B cell (primary cell): ENCODE data around the gene SLC35B2. TPM values are rescaled to one million over a fixed set of nuclear protein-coding genes. Genes with fewer than 3 reads are reported as not detected.

Experiments used
- ATAC-seq: fragments of 200-7000 bp; cut with Tn5 transposase; one replicate; pipeline ENCODE4 v1.10.0; 2021; ENCODE audit warnings: low read depth, mild to moderate bottlenecking, moderate number of reproducible peaks, moderate library complexity
- CTCF ChIA-PET: fragments of 350-600 bp; sonication (Branson Sonifier 250); formaldehyde crosslinking; loops from one replicate; lab custom pipeline; 2021; ENCODE audit warnings: antibody characterized with exemption, inconsistent platforms; lab: Charles Lee
- POLR2A ChIA-PET: fragments of 350-600 bp; sonication (Branson Sonifier 250); formaldehyde crosslinking; loops from one replicate; lab custom pipeline; 2021; ENCODE audit warnings: antibody characterized with exemption; lab: Charles Lee
- DNase-seq: peaks from one replicate; pipeline ENCODE4 v3.0.0; 2013
- H2AFZ ChIP-seq: 2 replicates; pipeline ENCODE4 v1.6.1; 2012; ENCODE audit warnings: mild to moderate bottlenecking, low read depth, low read length; ENCODE audit not compliant: insufficient read depth, poor library complexity, severe bottlenecking
- H3K27ac ChIP-seq, 2 donors: 1 replicate in 1 of 2; 2 replicates in 1 of 2; pipeline ENCODE4 v1.5.1; 2012 to 2013; ENCODE audit warnings: low read length in 2 of 2, mild to moderate bottlenecking in 2 of 2, moderate library complexity in 1 of 2
- H3K27me3 ChIP-seq, 4 experiments: fragments of 200-600 bp in 1 of 4; sonication (generic) in 1 of 4; replicated peaks in 1 of 4; 1 replicate in 2 of 4; 2 replicates in 2 of 4; pipeline versions ENCODE4 v1.6.1 to v1.7.0; 2013 to 2016; ENCODE audit warnings: low read length in 3 of 4, mild to moderate bottlenecking in 2 of 4, mixed read lengths in 1 of 4, moderate library complexity in 1 of 4; ENCODE audit not compliant: insufficient read depth in 4 of 4, control insufficient read depth in 3 of 4; ENCODE audit errors: control extremely low read depth in 1 of 4
- H3K36me3 ChIP-seq, 2 experiments: replicated peaks in 1 of 2; 1 replicate in 1 of 2; 2 replicates in 1 of 2; pipeline versions ENCODE4 v1.6.1 to v1.7.1; 2013; ENCODE audit warnings: low read length in 1 of 2; ENCODE audit not compliant: insufficient read depth in 2 of 2, control insufficient read depth in 1 of 2; ENCODE audit errors: control extremely low read depth in 1 of 2, extremely low read depth in 1 of 2
- H3K4me1 ChIP-seq, 2 donors: fragments of 200-600 bp in 1 of 2; sonication (generic) in 1 of 2; 1 replicate in 1 of 2; 2 replicates in 1 of 2; pipeline versions ENCODE4 v1.5.1 to v1.6.1; 2013 to 2017; ENCODE audit warnings: low read length in 2 of 2; ENCODE audit not compliant: control insufficient read depth in 2 of 2, insufficient read depth in 2 of 2
- H3K4me2 ChIP-seq: replicated peaks from 2 replicates; pipeline ENCODE3; 2012; ENCODE audit warnings: mild to moderate bottlenecking, low read depth, low read length; ENCODE audit not compliant: poor library complexity, severe bottlenecking
- H3K4me3 ChIP-seq, 5 experiments: fragments of 200-600 bp in 1 of 5; sonication (generic) in 1 of 5; 1 replicate in 3 of 5; 2 replicates in 2 of 5; pipeline versions ENCODE4 v1.5.1 to v1.7.0; 2011 to 2016; ENCODE audit warnings: low read length in 4 of 5, mild to moderate bottlenecking in 4 of 5, low read depth in 2 of 5, control low read depth in 1 of 5, moderate library complexity in 1 of 5; ENCODE audit not compliant: insufficient read depth in 1 of 5; ENCODE audit errors: control extremely low read depth in 1 of 5, extremely low read depth in 1 of 5
- H3K79me2 ChIP-seq: fragments of 200-600 bp; sonication (generic); one replicate; pipeline ENCODE4 v1.6.0; 2016; ENCODE audit warnings: low read length; ENCODE audit not compliant: control insufficient read depth, insufficient read depth
- H3K9ac ChIP-seq: fragments of 200-600 bp; sonication (generic); 2 replicates; pipeline ENCODE4 v1.6.1; 2017; ENCODE audit warnings: mild to moderate bottlenecking, low read length, moderate library complexity
- H3K9me3 ChIP-seq, 3 donors: one replicate each; pipeline versions ENCODE4 v1.6.1 to v1.7.1; 2013; ENCODE audit warnings: low read length in 2 of 3; ENCODE audit not compliant: control insufficient read depth in 2 of 3, insufficient read depth in 1 of 3; ENCODE audit errors: control extremely low read depth in 1 of 3
- H4K20me1 ChIP-seq: 2 replicates; pipeline ENCODE4 v1.6.0; 2012; ENCODE audit warnings: mild to moderate bottlenecking, low read length; ENCODE audit not compliant: insufficient read depth, control insufficient read depth, poor library complexity, severe bottlenecking
- H3K27ac Mint-ChIP-seq: one replicate; pipeline ENCODE4 v1.8.0; 2021; ENCODE audit warnings: mixed read lengths
- H3K27me3 Mint-ChIP-seq: one replicate; pipeline ENCODE4 v1.8.0; 2021; ENCODE audit warnings: mixed read lengths
- H3K4me1 Mint-ChIP-seq: one replicate; pipeline ENCODE4 v1.8.0; 2021; ENCODE audit warnings: mixed read lengths
- H3K4me3 Mint-ChIP-seq: one replicate; pipeline ENCODE4 v1.8.0; 2021; ENCODE audit warnings: mixed read lengths
- H3K9me3 Mint-ChIP-seq: one replicate; pipeline ENCODE4 v1.8.0; 2022; ENCODE audit warnings: mixed read lengths; ENCODE audit not compliant: insufficient read depth
- EZH2 ChIP-seq: IDR thresholded peaks from 2 replicates; pipeline ENCODE4 v1.6.1; 2012; ENCODE audit warnings: borderline replicate concordance, low read depth, mild to moderate bottlenecking, moderate library complexity, low read length; ENCODE audit not compliant: insufficient read depth, poor library complexity, severe bottlenecking
- WGBS: methylation state at CpG from one replicate; pipeline ENCODE4 v1.1.5; 2013; ENCODE audit warnings: missing lambda C conversion rate; ENCODE audit not compliant: insufficient coverage; 5-methylcytosine and 5-hydroxymethylcytosine counted together
- intact Hi-C: fragments of 100-400 bp; cut with micrococcal nuclease; formaldehyde crosslinking; loops from one replicate; pipeline ENCODE4 v1.10.0; 2022
- polyA plus RNA-seq: library from polyadenylated mRNA; depleted of rRNA; stranded (reverse); fragments of >200 nt; gene quantifications from 2 replicates; pipeline ENCODE4 v1.2.3, GENCODE V29; 2012
- total RNA-seq, 2 donors: library from RNA; stranded (reverse); fragments of 120-200 nt in 1 of 2; gene quantifications; 1 replicate in 1 of 2; 2 replicates in 1 of 2; pipeline versions ENCODE4 v1.2.3 to v1.2.4, GENCODE V29; 2013 to 2022
- TF ChIP-seq, protein P1 (sequence below): fragments of 200-600 bp; IDR thresholded peaks from one replicate; pipeline ENCODE4 v1.8.0; 2022; ENCODE audit warnings: antibody characterized with exemption, mild to moderate bottlenecking

Gene SLC35B2
- total and polyA plus RNA-seq, 2 donors (not counting 1 experiment from before 2014, with no cell fraction given) = 30.0 to 35.2 TPM

DNA sequence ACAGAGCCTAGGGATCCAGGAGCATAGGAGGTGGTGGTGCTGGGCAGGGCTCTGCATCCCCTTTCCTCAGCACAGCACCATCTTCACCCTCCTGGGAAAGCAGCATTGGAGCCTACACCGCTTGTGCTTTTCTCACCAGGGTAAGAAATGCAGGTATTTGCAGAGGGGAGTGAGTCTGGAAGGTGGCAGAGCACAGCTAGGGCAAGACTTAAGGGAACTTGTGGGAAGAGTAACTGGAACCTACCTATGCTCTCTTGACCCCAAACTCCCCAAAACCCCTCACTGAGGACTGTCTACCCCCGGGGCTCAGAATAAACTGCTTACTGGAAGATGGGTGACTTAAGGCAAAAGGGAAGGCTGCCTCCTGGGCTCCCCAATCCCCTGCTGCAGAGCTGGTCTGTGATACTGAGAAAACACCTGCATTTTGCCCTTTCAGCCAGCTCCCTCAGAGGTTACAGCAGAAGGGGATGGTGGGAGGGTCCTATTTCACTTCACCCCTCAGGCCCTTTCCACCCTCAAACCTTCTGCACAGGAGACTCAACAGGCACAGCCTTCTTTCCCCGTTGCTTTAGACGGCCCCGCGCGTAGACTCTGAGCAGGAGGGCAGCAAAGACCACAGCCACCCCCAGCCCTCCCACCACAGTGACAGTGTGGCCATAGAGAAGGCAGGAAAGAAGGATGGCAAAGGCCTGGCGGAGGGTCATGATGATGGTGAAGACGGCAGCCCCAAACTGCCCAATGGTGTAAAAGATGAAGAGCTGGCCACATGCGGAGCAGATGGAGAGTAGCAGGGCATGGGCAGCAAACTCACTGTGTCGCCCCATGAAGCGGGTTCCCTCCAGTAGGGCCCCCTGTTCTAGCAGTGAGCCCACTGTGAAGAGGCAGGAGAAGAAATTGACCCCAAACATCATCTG lies 2.9 kb downstream of the SLC35B2 start:
- H3K9ac ChIP-seq = no peak overlapping the region
- WGBS = 92% methylated on average over 4 of the region's 12 CpGs
- peaks cover 14% of the 10 kb centered on the region for H3K79me2 ChIP-seq
- DNase-seq (peak; percentile 36), ATAC-seq (no peak)
- Mint-ChIP-seq H3K27ac (peak overlapping the region; percentile 94), H3K27me3 (no peaks in the 10 kb centered on the region), H3K4me1 (peaks cover 78% of the 10 kb centered on the region), H3K9me3 (no peaks in the 10 kb centered on the region), H3K4me3 (peak overlapping the region; percentile 87)
- ChIA-PET CTCF (interaction anchor here (0.9 to 5.0 kb wide), 11 partner anchors 8 to 157 kb away, joined by 3 to 68 read pairs (median 6); partner anchors contain the start of genes HSP90AB1, NFKBIE and SLC29A1), POLR2A (interaction anchor here (0.6 to 4.3 kb wide), 3 partner anchors 8 to 74 kb away, joined by 3 to 87 read pairs (median 13); partner anchors contain the start of gene HSP90AB1)
- H3K4me3 ChIP-seq = no peak overlapping the region
- intact Hi-C loops = loop anchor here (5.0 kb wide), 1 partner anchor 627 kb away; the partner anchor contains the start of gene GTPBP2
- no peak overlapping the region for H3K4me2 ChIP-seq
- H3K27ac ChIP-seq = no peak overlapping the region
- TF ChIP-seq EZH2 = no peak
- TF ChIP-seq, protein P1, sequence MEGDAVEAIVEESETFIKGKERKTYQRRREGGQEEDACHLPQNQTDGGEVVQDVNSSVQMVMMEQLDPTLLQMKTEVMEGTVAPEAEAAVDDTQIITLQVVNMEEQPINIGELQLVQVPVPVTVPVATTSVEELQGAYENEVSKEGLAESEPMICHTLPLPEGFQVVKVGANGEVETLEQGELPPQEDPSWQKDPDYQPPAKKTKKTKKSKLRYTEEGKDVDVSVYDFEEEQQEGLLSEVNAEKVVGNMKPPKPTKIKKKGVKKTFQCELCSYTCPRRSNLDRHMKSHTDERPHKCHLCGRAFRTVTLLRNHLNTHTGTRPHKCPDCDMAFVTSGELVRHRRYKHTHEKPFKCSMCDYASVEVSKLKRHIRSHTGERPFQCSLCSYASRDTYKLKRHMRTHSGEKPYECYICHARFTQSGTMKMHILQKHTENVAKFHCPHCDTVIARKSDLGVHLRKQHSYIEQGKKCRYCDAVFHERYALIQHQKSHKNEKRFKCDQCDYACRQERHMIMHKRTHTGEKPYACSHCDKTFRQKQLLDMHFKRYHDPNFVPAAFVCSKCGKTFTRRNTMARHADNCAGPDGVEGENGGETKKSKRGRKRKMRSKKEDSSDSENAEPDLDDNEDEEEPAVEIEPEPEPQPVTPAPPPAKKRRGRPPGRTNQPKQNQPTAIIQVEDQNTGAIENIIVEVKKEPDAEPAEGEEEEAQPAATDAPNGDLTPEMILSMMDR = no peak
- peaks cover 30 to 57% of the 10 kb centered on the region in 2 donors for H3K4me1 ChIP-seq
- H3K9me3 ChIP-seq = no peaks in the 10 kb centered on the region
- H4K20me1 ChIP-seq = peaks cover 62% of the 10 kb centered on the region
- peaks cover 8 to 75% of the 10 kb centered on the region in 2 experiments for H3K36me3 ChIP-seq
- no peaks in the 10 kb centered on the region for H3K27me3 ChIP-seq
- H2AFZ ChIP-seq = no peak overlapping the region
